ENCODE measurements around the gene IGFBP5. TPM values are rescaled to one million over a fixed set of nuclear protein-coding genes. Genes with fewer than 3 reads are reported as not detected.

IGFBP5 gene
- polyA plus RNA-seq, 1 donor, result 58.4 TPM

DNA sequence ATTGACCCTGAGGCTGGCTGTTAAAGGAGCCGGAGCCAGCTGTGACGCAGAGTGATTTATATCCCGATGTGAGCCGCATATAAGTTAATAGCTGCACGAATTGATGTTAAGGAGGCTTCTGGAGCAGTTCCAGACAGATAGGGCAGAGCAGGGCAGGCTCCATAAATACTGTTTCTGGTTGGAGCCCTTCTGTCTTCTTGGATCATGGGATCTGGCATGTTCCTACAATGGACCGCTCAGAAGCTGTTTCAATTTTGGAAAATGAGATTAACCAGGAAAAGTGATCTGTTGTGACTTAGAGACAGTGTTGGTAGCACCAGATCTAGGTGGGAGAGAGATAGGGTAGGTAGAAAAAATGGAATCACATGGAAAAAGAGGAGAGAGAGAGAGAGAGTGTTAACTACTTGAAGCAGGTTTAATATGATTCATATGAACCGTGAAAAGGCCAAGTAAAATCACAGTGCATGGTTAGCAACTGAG lies 4.8 kb upstream of the IGFBP5 start:
- no peaks in the 10 kb centered on the region for H3K4me1 ChIP-seq (ENCODE audit: control insufficient read depth, insufficient read depth, low read length)
- H3K27ac ChIP-seq (ENCODE audit: low read length), result no peak overlapping the region
- WGBS (ENCODE audit: insufficient coverage, low lambda C conversion rate), result 45% methylated on average over 2 of the region's 7 CpGs

DNA sequence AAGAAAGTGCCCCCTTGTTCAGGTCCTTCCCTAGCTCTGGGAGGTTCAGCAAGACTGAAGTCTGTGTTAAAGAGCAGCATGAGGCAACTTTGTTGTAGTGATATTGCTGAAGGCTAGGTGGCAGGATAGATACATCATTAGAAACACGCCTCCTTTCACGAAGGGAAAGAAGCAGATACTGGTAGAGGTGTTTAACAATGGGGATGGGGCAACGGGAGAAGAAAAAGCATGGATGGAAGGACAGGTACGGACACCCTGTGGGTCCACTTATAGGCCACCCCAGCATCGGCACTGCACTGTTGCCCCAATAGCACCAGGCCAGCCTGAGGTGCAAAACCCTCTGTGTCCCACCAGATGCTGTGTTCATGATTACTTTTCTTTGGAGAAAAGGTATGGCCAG lies 3.5 kb upstream of the IGFBP5 start:
- Histone ChIP-seq H3K9me3 (ENCODE audit: control insufficient read depth, low read depth, low read length) (no peaks in the 10 kb centered on the region), H3K27me3 (ENCODE audit: control insufficient read depth, insufficient read depth, low read length) (peaks cover 51% of the 10 kb centered on the region), H3K36me3 (ENCODE audit: control insufficient read depth, insufficient read depth, low read length) (no peaks in the 10 kb centered on the region), H3K4me3 (ENCODE audit: low read length) (no peak overlapping the region), H3K4me1 (ENCODE audit: control insufficient read depth, insufficient read depth, low read length) (peaks cover 3% of the 10 kb centered on the region), H3K27ac (ENCODE audit: low read length) (no peak overlapping the region)
- no CpG with 5 or more reads among the region's 5 CpGs for WGBS (ENCODE audit: insufficient coverage, low lambda C conversion rate)
- peak; percentile 35 to 50 for DNase-seq

More for the DNA sequence above, 4.8 kb upstream of the IGFBP5 start:
- no peak for DNase-seq
- no peaks in the 10 kb centered on the region for H3K36me3 ChIP-seq (ENCODE audit: control insufficient read depth, insufficient read depth, low read length)
- H3K9me3 ChIP-seq (ENCODE audit: control insufficient read depth, low read depth, low read length), result no peaks in the 10 kb centered on the region
- no peak overlapping the region for H3K4me3 ChIP-seq (ENCODE audit: low read length)
- peaks cover 38% of the 10 kb centered on the region for H3K27me3 ChIP-seq (ENCODE audit: control insufficient read depth, insufficient read depth, low read length)

DNA sequence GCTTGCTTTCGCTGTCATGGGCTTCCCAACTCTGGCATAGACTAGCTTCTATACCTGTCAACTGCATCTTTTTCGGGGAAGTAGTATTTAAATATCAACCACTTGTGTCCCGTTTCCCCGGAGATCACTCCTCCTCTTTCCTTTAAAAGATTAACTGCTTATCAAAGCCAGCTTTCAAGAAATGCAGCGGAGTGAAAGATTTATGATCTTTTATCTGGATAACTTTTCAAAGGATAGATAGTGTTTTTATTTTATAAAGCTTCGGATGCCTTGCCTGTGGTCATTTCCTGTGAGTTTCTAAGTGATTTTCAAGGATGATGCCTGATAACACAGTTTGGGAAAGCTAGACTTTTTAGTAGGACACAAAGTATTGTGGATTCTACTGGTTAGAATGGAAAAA lies 2.9 kb upstream of the IGFBP5 start:
- H3K4me1 ChIP-seq (ENCODE audit: control insufficient read depth, insufficient read depth, low read length), result peaks cover 5% of the 10 kb centered on the region
- DNase-seq, result no peak
- no peak overlapping the region for H3K27ac ChIP-seq (ENCODE audit: low read length)
- H3K9me3 ChIP-seq (ENCODE audit: control insufficient read depth, low read depth, low read length), result no peaks in the 10 kb centered on the region
- H3K4me3 ChIP-seq (ENCODE audit: low read length), result no peak overlapping the region
- H3K27me3 ChIP-seq (ENCODE audit: control insufficient read depth, insufficient read depth, low read length), result peaks cover 57% of the 10 kb centered on the region
- H3K36me3 ChIP-seq (ENCODE audit: control insufficient read depth, insufficient read depth, low read length), result no peaks in the 10 kb centered on the region
- WGBS (ENCODE audit: insufficient coverage, low lambda C conversion rate), result 17% methylated on average over 1 of the region's 6 CpGs

DNA sequence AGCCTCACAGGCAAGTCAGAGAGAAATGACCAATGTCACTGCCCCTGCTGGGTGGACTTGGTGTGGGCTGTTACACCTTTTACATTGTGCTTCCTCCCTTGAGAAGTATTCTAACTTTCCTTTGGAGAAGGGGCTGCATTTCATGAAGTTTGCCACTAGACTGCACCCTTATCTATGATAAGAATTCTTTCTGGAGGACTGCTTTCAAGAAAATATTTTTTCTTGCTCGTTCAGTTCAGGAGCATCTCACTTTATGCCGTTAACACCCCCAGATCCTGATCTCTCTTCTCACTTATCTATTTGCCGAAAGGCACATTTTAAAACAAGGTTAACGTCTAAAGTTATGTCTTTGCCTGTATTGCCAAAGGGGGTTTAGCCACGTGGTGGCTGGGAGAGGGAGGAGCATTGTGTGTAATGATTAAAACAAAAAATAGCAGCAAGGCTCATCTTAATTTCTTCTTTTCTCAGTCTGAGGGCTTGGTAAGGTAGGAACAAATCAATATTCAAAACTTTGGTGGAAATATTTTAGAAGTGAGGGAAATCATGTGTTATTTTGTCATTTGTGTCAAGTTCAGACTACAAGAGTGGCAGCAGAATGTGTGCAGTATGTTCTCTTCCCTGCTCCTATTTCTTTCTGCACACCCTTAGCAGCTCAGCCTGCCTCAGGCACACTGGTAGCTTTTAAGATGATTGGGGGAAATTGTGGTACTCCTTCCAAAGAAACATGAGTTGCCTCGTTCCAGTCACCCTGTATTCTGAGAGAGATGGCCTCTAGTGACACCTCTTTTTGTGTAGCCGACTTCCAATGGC lies 1.6 kb upstream of the IGFBP5 start:
- peaks cover 2% of the 10 kb centered on the region for H3K9me3 ChIP-seq (ENCODE audit: control insufficient read depth, low read depth, low read length)
- no peak overlapping the region for H3K4me3 ChIP-seq (ENCODE audit: low read length)
- no peak overlapping the region for H3K27ac ChIP-seq (ENCODE audit: low read length)
- no peaks in the 10 kb centered on the region for H3K36me3 ChIP-seq (ENCODE audit: control insufficient read depth, insufficient read depth, low read length)
- 0% methylated on average over 1 of the region's 7 CpGs for WGBS (ENCODE audit: insufficient coverage, low lambda C conversion rate)
- H3K4me1 ChIP-seq (ENCODE audit: control insufficient read depth, insufficient read depth, low read length), result peaks cover 5% of the 10 kb centered on the region
- H3K27me3 ChIP-seq (ENCODE audit: control insufficient read depth, insufficient read depth, low read length), result peaks cover 67% of the 10 kb centered on the region
- peak in 1 of 2 donors; percentile 21 for DNase-seq

DNA sequence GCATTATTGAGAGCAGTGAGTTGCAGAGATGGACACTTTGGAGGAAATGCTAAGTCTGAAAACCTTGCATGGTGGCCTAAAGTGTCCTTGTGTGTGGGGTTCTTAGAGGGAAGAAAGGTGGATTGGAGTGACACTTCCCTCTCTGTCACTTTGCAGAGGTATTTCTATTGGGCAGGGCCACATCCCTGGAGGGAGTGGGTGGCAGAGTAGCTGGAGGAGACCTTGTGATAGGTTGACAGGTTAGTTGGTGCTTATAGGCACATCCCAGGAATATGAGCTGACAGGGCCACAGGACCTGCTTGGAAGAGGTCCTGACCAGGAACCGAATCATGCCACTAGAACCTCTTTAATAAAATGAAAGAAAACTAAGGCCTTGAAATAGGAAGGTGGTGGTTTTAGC lies 972 bp upstream of the IGFBP5 start:
- DNase-seq, result no peak
- WGBS (ENCODE audit: insufficient coverage, low lambda C conversion rate), result no CpG with 5 or more reads among the region's 1 CpG
- H3K27me3 ChIP-seq (ENCODE audit: control insufficient read depth, insufficient read depth, low read length), result peaks cover 73% of the 10 kb centered on the region
- no peak overlapping the region for H3K4me3 ChIP-seq (ENCODE audit: low read length)
- no peak overlapping the region for H3K27ac ChIP-seq (ENCODE audit: low read length)
- no peaks in the 10 kb centered on the region for H3K36me3 ChIP-seq (ENCODE audit: control insufficient read depth, insufficient read depth, low read length)
- H3K9me3 ChIP-seq (ENCODE audit: control insufficient read depth, low read depth, low read length), result peaks cover 2% of the 10 kb centered on the region
- H3K4me1 ChIP-seq (ENCODE audit: control insufficient read depth, insufficient read depth, low read length), result peaks cover 5% of the 10 kb centered on the region

DNA sequence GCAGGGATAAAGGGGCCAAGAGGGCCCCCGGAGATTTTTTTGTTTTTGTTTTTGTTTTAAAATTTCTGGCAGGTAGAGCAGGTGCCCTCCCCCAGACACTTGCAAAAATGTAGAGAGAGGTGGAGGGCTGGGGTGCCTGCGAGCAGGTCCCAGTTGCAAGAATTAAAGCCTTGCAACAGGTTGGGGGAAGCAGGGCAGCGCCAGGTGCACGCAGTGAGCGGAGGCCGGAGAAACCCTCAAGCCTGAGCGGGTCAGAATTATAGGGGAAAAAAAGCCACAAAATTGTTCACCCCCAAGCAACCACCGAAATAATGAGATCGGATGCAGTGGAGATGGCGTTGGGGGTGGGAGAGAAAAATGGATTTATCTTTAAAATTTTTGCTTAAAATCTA lies 527 bp downstream of the IGFBP5 start:
- Histone ChIP-seq H3K4me3 (ENCODE audit: low read length) (peak overlapping the region; percentile 56), H3K36me3 (ENCODE audit: control insufficient read depth, insufficient read depth, low read length) (no peaks in the 10 kb centered on the region), H3K4me1 (ENCODE audit: control insufficient read depth, insufficient read depth, low read length) (peaks cover 5% of the 10 kb centered on the region), H3K9me3 (ENCODE audit: control insufficient read depth, low read depth, low read length) (peaks cover 2% of the 10 kb centered on the region), H3K27ac (ENCODE audit: low read length) (peak overlapping the region; percentile 49), H3K27me3 (ENCODE audit: control insufficient read depth, insufficient read depth, low read length) (peaks cover 81% of the 10 kb centered on the region)
- WGBS (ENCODE audit: insufficient coverage, low lambda C conversion rate), result no CpG with 5 or more reads among the region's 10 CpGs
- no peak for DNase-seq

DNA sequence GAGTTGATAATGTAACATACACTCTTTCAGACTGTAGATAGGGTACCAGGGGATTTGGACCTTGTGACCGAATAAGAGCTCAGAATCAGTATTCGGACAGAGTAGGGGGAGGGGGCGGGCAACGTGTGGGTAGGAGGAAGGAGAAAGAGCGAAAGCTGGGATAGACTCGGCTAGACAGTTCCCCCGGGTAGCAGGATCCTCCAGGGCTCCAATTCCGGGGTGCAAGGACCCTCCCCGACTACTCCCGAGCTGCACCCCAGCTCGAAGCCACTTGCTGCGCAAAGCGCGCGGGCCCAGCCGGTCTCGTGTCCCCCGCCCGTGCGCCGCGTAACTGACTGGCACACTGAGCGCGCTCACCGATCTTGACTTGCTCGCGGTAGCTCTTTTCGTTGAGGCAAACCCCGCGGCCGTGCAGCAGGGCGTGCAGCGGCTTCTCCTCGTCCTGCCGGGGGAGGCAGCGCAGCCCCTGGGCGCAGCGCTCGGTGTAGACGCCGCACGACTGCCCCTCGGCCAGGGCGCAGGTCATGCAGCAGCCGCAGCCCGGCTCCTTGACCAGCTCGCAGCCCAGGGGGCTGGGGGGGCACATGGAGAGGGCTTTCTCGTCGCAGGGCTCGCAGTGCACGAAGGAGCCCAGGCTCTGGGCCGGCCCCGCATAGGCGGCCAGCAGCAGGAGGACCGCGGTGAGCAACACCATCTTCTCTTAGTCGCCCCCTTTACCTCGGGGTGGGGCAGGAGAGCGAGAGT lies 1.1 kb downstream of the IGFBP5 start:
- peak overlapping the region; percentile 49 for H3K27ac ChIP-seq (ENCODE audit: low read length)
- H3K9me3 ChIP-seq (ENCODE audit: control insufficient read depth, low read depth, low read length), result peaks cover 2% of the 10 kb centered on the region
- DNase-seq, result peak in 1 of 2 donors; percentile 57
- peaks cover 83% of the 10 kb centered on the region for H3K27me3 ChIP-seq (ENCODE audit: control insufficient read depth, insufficient read depth, low read length)
- no CpG with 5 or more reads among the region's 59 CpGs for WGBS (ENCODE audit: insufficient coverage, low lambda C conversion rate)
- peaks cover 5% of the 10 kb centered on the region for H3K4me1 ChIP-seq (ENCODE audit: control insufficient read depth, insufficient read depth, low read length)
- H3K36me3 ChIP-seq (ENCODE audit: control insufficient read depth, insufficient read depth, low read length), result peaks cover 4% of the 10 kb centered on the region
- peak overlapping the region; percentile 56 for H3K4me3 ChIP-seq (ENCODE audit: low read length)

DNA sequence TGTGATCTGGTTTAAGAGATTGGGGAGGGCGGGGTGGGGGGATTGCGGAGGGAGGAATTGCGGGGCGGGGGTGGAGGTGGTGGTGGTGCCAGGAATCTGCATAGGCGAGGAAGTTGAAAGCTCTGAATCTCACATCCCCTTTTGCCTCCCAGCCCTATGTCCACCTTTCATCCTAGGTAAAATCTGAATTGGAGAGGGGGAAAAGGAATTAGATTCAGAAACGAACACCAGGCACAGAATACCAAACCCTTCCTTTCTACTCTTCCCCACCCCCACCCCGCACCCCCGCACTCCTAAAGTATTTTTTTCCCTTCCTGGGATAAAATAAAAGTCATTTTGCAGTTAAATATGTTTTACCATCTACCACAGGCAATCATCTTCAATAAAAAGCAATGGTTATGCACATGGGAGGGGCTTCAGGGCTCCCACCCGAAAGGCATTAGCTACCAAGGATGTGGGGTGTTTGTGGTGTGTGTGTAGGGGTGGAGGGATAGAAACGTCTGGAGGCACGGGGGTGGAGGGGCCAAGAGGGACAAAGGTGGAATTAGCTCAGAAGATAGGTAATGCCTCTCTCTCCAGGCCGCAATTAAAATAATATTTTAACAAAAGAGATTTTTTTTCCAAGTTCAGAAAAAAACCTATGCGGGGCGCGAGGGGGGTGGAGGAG lies 1.8 kb downstream of the IGFBP5 start:
- Histone ChIP-seq H3K4me1 (ENCODE audit: control insufficient read depth, insufficient read depth, low read length) (peaks cover 5% of the 10 kb centered on the region), H3K4me3 (ENCODE audit: low read length) (peak overlapping the region; percentile 56), H3K9me3 (ENCODE audit: control insufficient read depth, low read depth, low read length) (peaks cover 2% of the 10 kb centered on the region), H3K27ac (ENCODE audit: low read length) (peak overlapping the region; percentile 49), H3K36me3 (ENCODE audit: control insufficient read depth, insufficient read depth, low read length) (peaks cover 4% of the 10 kb centered on the region), H3K27me3 (ENCODE audit: control insufficient read depth, insufficient read depth, low read length) (peaks cover 88% of the 10 kb centered on the region)
- WGBS (ENCODE audit: insufficient coverage, low lambda C conversion rate), result no CpG with 5 or more reads among the region's 15 CpGs
- no peak for DNase-seq

DNA sequence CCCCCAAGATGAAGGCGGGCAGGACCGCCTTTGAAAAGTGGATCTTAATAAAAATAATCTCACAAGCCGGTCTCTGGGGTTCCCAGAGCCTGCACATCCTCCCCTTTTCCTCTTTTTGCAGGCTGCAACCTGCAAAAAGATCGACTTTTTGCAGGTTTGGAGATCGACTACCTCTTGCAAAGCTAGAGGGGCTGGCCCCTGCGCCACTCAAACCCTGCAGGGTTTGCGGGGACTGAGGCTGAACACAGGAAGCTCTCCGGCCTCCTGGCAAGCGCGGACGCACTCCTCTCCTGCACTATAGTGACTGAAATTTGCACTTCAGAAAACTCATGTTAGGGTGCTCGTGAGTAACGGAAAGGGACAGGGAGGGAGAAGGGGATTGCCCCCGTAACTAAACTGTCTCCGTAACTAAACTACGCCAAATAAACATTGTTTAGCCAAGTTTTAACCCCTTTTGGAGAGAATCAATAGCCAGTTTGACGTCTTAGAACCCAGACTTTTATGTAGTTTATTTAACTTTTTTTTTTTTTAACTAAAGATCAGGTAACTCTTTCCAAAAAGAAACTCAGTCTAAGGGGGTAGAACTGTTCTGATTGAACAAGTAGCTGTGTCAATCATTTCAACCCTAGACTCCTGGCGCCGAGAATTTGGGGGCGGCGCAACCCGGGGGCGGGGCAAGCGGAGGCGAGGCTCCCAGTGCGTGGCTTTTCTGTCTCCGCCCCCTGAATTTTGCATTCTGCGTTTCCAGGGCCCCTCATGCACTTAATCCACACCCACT lies 2.5 kb downstream of the IGFBP5 start:
- H3K4me1 ChIP-seq (ENCODE audit: control insufficient read depth, insufficient read depth, low read length), result peaks cover 5% of the 10 kb centered on the region
- WGBS (ENCODE audit: insufficient coverage, low lambda C conversion rate), result 0% methylated on average over 1 of the region's 28 CpGs
- peaks cover 6% of the 10 kb centered on the region for H3K36me3 ChIP-seq (ENCODE audit: control insufficient read depth, insufficient read depth, low read length)
- peak overlapping the region; percentile 44 for H3K4me3 ChIP-seq (ENCODE audit: low read length)
- peak; percentile 62 to 70 for DNase-seq
- peak overlapping the region; percentile 57 for H3K27ac ChIP-seq (ENCODE audit: low read length)
- H3K9me3 ChIP-seq (ENCODE audit: control insufficient read depth, low read depth, low read length), result peaks cover 2% of the 10 kb centered on the region
- H3K27me3 ChIP-seq (ENCODE audit: control insufficient read depth, insufficient read depth, low read length), result peaks cover 84% of the 10 kb centered on the region

All from large intestine (tissue), 3 donors.